ENCODE data around the gene TP53INP2.
"Not testable (repeated sequence)": the region's sequence is repeated elsewhere in the genome, so short reads cannot be mapped to it uniquely, and the experiment has no call there.

TP53INP2 gene, protein sequence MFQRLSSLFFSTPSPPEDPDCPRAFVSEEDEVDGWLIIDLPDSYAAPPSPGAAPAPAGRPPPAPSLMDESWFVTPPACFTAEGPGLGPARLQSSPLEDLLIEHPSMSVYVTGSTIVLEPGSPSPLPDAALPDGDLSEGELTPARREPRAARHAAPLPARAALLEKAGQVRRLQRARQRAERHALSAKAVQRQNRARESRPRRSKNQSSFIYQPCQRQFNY

DNA sequence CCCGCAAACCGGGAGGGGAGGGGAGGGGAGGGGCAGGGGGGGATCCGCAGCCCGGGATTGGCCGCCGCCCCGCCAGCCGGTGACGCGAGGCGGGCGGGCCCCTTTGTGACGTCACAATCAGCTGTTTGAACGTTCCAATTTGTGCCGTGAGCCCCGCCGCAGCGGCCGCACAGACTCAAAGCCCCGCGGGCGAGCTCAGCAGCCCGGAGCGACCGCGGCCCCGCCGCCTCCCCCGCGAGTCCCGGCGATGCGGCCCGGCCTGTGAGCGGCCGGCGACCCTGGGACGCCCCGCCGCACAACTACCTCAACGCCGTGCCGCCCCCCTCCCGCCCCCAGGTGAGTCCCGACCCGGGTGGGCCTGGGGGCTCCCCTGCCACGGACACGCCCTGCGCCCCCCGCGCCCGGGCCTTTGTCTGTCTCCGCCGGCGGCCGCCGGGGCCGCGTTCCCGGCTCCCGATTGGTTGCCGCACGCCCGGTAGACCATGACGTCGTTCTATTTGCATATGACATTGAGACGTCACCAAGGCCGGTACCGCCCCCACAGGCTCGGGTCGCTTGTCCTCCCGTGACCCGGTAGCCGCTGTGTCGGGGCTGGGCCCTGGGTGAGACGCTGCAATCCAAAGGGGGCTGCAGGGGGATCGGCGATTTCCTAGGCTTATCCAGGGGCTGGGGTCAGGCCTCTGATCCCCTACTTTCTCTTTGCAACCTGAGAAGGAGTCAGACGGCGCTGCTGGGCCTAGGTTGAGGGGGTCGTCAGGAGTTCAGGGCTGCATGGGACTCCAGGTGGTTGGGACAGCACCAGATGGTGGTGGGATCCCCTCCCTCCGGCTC, at the start of gene TP53INP2:
Gene TP53INP2, plus strand, starts transcription at position 168 of the 831 bp plus-strand sequence. CDS start 4,396 bp downstream, outside the sequence.
- DNase-seq: peak; percentile 63

DNA sequence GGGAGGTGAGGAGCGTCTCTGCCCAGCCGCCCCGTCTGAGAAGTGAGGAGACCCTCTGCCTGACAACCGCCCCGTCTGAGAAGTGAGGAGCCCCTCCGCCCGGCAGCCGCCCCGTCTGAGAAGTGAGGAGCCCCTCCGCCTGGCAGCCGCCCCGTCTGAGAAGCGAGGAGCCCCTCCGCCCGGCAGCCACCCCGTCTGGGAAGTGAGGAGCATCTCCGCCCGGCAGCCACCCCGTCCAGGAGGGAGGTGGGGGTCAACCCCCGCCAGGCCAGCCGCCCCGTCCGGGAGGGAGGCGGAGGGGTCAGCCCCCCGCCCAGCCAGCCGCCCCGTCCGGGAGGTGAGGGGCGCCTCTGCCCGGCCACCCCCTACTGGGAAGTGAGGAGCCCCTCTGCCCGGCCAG, 45.5 kb upstream of the TP53INP2 start:
- not testable (repeated sequence) for DNase-seq

- not testable (repeated sequence) for DNase-seq
Observed at GRCh38 chr20:34661811-34662210, 42.3 kb upstream of the TP53INP2 start.

DNA sequence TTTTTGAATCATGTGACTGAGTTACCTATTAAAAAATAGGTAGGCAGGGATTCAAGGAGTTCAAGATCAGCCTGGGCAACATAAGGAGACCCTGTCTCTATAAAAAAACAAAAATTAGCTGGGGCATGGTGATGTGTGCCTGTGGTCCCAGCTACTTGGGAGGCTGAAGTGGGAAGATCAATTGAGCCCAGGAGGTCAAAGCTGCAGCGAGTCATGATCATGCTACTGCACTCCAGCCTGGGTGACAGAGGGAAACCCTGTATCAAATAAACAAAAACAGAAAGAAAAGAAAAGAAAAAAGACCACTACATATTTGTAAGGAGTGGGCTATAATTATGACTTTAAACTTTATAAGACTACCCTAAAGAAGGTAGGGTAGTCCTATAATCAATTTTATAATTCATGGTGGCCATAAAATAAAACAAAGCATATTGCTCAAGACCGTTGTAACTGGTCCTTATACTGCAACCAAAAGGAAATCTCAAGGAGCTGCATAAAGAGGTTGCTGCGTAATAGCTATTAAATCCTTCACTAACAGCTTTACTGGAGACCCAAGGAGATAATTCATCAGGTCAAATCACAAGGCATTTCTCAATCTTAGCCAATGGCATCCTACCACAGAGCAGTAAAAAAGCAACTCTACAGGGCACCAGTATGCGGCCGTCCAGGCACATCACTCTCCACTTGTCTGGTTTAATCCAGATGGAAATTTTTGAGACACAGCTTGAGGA, 40.8 kb upstream of the TP53INP2 start:
- DNase-seq: no peak

- DNase-seq: not testable (repeated sequence)
Observed at GRCh38 chr20:34664751-34665150, 39.4 kb upstream of the TP53INP2 start.

GRCh38 chr20:34669094-34669493, 35.0 kb upstream of the TP53INP2 start:
- DNase-seq: no peak

DNA sequence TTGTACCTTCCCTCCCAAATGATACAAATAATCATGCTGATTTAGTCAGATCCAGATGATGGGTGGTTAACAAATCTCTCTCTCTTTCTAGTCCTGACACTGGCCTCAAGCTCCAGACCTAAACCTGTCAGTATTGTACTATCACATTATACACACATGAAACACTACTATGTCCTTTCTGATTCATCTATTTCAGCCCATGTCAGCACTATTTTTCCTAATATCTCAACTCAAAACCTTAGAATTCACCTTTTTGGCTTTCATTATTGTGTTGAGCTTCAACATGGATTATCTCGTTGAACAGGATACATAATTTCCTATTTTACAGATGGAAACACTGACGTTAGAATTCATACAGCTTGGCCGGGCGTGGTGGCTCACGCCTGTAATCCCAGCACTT, 30.7 kb upstream of the TP53INP2 start:
- no peak for DNase-seq

- no peak for DNase-seq
Observed at GRCh38 chr20:34675561-34675960, 28.6 kb upstream of the TP53INP2 start.

- no peak for DNase-seq
Observed at GRCh38 chr20:34675993-34676641, 28.0 kb upstream of the TP53INP2 start.

DNA sequence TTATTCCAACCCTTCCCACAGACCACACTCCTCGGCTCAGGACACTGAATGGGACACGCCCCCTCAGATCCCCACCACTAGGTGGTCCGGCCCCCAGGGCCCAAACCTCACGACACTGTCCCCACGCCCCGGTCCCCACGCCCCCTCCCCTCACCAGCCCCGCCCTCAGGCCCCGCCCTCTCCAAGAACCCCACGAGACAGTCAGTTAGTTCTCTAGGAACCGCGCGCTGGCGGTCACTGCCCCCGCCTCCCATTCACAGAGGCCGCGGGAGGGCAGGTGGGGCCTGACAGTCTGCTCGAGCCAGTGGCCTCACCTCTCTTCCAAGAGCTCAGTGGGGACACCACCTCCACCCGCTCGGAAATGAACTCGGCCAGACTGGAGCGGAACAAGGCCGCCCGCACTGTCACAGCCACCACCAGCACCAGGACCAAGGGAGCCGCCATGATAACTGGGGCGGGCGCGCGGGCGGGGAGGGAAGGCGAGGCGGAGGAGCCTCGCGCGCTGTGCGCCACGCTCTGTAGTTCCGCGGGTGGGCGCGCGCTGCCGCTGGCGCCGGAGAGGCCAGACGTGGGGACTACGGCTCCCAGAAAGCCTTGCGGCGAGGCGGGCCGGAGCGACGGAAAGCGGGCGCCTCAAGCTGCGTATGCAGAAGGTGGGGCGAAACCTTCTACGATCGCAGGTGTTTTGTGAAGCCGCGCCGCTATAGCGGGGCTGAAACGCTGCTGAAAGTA, 27.3 kb upstream of the TP53INP2 start, which contains the start of gene PIGU:
Gene PIGU, minus strand, starts transcription at position 451 of the 732 bp plus-strand sequence. Its CDS starts 7 bp downstream, at position 444.
- DNase-seq: peak; percentile 95

GRCh38 chr20:34680586-34681175, 23.5 kb upstream of the TP53INP2 start:
- DNase-seq: no peak

DNA sequence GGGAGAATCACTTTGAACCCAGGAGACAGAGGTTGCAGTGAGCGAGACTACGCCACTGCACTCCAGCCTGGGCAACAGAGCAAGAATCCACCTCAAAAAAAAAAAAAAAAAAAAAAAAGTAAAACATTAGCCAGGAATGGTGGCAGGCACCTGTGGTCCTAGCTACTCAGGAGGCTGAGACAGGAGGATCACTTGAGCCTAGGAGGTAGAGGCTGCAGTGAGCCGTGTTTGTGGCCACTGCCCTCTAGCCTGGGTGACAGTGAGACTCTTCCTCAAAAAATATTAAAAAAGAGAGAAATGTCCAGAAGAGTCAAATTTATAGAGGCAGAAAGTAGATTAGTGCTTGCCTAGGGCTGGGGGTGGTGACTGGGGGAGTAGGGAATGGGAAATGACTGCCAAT, 20.5 kb upstream of the TP53INP2 start:
- DNase-seq: no peak

DNA sequence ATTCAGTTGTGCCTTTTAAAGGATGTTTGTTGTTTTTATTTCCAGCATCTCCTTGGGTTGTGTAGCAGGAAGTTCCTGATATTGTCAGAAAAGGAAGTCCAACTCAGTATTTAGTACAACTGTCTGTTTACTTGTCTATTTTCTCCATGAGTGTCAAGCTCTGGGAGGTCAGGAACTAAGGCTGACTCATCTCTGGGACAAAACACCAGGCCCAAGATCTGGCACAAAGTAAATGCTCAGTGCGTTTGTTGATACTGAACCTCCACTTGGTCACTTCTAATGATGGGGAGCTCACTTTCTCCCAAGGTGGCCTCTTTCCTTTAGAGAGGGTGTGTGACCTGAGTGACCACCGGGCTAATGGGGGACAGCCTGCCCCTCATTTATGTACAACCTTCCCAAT, 14.7 kb upstream of the TP53INP2 start:
- no peak for DNase-seq

DNA sequence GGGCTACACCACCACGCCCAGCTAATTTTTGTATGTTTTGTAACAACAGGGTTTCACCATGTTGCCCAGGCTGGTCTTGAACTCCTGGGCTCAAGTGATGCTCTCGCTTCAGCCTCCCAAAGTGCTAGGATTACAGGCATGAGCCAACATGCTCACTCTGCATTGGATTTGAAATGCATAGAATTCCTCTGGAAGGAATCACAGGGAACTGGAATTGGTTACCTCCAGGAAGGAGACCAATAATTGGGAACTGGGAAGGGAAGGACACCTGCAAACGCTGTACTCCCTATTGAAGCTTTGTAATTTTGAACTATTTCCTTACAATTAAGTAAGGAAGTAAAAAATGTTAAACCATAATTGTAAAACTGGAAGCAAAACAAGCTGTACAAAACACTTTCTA, 12.3 kb upstream of the TP53INP2 start:
- no peak for DNase-seq

DNA sequence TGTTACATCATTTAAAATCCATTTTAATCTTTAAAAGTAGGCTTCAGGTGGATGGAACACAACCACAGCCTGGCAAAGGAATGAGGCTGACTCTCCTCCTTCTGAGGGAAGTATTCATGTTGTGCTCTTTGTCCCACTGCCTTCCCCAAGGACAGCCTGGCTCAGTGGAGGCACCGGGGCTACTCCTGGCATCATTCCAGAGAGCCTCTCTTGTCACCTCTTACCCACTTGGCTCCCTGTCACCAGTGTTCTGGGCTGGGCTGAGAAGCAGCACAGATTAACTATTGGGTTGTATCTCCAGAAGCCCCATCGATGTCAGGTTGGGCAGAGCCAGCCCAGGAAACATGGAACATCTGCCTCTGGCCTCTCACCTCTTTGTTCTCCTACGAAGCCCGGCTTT, 10.7 kb upstream of the TP53INP2 start:
- no peak for DNase-seq

GRCh38 chr20:34701405-34702085, 2.6 kb upstream of the TP53INP2 start:
- DNase-seq: no peak

- DNase-seq: no peak
Observed at GRCh38 chr20:34703061-34703423, 1.1 kb upstream of the TP53INP2 start.

DNA sequence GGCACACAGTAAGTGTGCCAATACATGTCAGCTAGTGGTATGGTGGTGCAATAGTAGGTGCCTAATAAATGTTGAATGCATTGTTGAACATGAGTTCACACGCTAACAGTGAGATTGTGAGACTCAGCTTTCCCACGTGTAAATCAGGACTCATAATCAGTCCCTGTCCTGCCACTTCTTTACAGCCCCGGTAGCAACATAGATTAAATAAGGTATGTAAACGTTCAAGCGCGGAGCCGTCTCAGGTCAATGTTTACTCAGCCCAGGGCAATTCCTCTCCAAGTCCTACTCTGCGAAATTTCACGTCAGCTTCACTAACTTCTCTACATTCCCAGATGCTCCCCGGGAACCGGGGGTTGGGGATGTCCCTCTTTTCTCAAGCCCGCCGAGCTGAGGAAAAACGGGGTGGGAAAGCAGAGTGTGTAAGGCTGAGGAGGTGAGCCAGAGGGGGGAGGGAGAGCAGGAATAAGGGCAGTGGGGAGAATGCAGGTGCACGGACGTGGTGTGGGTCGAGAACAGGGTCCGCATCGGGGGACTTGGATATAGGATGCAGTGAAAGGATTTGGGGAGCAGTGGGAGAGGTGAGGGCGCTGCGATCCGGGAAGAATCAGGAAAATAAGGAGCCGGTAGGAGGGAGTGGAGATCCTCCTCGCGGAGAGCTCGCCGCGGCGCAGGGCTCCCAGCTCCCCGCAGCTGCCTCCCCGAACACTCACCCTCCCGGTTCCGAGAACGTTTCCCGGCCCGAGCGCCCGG, 544 bp upstream of the TP53INP2 start:
- no peak for DNase-seq

- no peak for DNase-seq
Observed at GRCh38 chr20:34705008-34705396, 858 bp downstream of the TP53INP2 start.
